GM21515 (cell line): ENCODE data around the gene RPL11.
"Not testable (repeated sequence)": the region's sequence is repeated elsewhere in the genome, so short reads cannot be mapped to it uniquely, and the experiment has no call there.

Source experiments
- ATAC-seq: cut with Tn5 transposase; IDR thresholded peaks from one replicate; pipeline ENCODE4 v1.9.1; 2021; ENCODE audit not compliant: unreplicated experiment

The RPL11 gene

DNA sequence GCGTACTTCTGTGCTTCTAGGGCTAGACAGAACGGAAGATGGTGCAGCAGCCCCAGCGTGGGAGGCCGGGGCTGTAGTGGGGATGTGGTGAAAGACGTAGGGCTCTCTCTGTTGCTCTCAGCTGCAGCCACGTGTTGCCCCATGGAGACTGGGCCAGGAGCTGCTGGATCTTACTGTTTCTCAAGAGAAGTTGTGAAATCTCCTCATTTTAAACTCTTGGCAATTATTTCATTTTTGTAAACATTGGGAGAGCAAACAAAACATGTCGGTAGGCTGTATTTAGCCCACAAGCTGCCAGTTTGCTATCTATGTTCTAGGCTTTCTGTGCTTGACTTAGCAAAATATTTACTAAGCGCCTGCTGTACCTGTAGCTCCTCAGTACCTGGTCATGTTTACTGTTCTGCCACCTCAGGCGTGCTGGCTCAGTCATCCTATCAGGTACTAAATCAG lies 35.8 kb downstream of the RPL11 start:
- ATAC-seq = no peak

DNA sequence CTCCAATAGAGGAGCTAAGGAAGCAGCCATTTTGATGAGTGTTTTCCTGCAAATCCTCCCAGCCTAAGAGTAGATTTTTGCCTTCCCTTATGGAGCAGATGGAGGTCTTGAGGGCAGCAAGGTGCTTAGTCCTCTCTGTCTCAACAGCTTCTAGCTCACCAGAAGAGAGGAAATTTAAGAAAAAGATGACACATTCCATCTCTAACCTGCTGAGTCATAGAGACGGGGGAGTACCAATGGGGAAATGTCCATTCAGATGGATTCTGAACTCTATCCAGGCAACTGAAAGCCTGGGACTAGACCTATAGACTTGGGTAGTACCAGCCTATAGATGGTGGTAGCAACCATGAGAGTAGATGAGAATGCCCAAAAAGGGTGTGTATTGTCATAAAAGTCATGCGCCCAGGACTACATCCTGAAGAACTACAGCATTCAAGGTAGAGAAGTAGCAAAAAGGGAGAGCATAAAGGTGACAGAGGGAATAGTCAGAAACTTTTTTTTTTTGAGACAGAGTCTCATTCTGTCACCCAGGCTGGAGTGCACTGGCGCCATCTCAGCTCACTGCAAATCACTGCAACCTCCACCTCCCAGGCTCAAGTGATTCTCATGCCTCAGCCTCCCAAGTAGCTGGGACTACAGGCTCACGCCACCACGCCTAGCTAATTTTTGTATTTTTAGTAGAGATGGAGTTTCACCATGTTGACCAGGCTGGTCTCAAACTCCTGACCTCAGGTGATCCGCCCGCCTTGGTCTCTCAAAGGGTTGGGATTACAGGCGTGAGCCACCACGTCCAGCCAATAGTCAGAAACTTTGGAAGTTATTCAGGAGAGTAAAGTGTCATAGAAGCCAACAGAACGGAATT lies 41.0 kb downstream of the RPL11 start:
- ATAC-seq = no peak

DNA sequence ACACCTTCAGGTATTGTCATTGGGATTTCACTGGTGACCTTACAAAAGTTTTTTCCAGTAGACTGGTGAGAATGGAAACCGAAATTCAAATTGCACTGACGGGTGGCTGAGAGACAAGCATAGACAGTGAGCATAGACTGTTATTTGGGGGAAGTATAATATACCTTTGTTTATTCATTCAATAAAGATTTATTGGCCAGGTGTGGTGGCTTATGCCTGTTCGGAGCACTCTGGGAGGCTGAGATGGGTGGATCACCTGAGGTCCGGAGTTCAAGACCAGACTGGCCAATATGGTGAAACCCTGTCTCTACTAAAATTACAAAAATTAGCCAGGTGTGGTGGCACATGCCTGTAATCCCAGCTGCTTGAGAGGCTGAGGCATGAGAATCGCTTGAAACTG lies 41.7 kb downstream of the RPL11 start:
- ATAC-seq = not testable (repeated sequence)

DNA sequence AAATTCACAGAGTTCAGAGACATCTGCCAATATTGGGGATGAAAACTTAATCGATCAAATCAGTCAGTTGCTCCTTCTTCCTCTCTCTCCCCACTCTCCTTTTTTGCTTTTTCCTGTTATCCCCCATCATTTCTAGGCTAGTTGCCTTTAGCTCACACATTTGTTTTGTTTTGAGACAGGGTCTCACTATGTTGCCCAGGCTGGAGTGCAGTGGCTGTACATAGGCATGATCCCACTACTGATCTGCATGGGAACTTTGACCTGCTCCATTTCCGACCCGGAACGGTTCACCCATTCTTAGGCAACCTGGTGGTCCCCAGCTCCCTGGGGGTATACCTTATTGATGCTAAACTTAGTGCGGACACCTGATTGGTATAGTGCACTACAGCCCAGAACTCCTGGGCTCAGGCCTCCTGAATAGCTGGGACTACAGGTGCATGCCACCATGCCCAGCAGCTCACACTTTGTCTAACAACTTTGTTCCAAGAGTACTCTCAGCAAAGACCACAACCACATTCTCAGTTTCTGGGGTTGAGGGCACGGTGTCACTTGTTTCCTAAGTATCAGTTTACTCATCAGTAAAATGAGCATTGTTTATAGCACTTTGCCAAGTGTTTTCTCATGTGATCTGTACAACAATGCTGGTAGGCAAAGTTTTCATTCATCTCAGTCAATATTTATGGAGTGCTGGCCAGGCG lies 45.0 kb downstream of the RPL11 start:
- no peak for ATAC-seq

DNA sequence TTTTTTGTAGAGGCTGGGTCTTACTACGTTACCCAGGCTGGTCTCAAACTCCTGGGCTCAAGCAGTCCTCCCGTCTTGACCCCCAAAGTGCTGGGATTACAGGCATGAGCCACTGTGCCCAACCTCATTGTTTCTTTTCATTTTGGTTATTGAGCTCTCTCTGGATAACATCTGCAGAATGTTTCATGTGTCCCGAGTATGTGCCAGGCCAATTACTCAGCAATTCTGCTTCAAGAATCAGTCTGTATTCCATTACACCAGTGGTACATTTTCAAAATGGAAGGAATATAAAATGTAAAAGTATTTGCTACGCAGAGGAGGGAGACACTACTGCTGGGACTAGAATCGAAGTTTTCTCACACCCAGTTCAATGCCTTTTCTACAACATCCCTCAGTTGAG lies 50.0 kb downstream of the RPL11 start:
- no peak for ATAC-seq

DNA sequence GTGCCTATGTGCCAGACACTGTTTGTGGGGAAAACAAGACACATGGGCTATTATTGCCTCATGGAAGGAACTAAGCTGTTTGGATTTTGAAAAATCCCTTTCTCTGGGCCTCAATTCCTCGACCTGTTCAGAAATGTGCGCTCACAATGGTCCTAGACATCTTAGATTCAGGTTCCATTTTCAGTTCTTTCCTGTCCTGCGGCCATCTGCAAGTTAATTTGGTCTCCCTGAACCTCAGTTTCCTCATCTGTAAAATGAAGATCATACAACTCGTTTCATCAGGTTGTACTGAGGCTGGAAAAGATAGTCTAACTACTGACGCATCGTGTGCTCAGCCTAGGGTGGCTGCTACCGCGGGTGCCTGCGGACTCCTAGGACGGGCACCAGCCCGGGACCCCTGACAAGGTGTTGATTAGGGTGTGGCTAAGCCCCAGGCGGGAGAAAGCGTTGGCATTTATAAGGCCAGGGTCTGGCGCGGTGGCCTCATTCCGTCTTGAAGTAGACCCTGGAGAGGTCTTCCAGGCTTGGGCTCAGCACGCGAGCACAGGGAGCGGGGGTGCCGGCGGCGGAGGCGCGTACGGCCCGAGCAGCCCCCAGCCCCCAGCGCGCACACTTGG lies 51.2 kb downstream of the RPL11 start:
- ATAC-seq = no peak

DNA sequence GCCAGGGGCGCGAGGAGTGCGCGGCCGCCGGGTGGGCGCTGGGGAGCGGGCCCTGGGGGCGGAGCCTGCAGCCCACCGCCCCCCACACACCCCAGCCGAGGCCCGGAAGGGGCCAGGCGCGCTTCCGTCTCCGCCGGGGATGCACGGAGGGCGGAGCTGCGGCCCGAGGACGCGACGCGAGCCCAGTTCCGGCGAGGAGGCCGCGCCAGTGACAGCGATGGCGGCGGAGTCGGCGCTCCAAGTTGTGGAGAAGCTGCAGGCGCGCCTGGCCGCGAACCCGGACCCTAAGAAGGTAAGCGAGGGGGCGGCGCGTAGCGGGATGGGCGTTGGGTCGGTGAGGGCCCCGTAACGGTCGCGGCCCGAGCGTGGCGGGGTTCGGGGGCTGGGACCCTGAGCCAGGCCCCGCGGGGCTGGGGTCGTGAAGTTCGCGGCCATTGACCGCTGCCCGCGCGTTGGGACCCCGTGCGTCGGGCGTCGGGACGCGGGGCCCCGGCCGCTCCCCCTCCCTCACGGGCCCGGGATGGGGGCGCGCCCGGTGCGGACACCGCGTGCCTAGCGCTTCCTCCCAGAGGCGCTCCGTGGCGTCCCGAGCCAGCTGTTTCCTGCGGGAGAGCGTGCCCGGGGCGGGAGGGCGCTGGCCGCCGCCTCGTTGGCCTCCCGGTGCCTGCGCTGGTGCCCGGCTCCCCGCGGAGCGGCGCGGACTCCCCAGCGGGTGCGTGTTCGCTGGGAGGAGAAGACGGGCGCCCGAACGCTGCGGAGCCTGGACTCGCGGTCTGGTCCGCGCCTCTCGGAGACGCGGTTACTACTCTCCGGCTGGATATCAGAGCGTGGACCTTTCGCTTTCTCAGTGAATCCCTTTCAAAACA lies 51.9 kb downstream of the RPL11 start, which contains the start of gene ELOA:
Gene ELOA, plus strand, starts transcription at position 185 of the 866 bp plus-strand sequence. Its CDS starts 33 bp downstream, at position 218.
- ATAC-seq = no peak

DNA sequence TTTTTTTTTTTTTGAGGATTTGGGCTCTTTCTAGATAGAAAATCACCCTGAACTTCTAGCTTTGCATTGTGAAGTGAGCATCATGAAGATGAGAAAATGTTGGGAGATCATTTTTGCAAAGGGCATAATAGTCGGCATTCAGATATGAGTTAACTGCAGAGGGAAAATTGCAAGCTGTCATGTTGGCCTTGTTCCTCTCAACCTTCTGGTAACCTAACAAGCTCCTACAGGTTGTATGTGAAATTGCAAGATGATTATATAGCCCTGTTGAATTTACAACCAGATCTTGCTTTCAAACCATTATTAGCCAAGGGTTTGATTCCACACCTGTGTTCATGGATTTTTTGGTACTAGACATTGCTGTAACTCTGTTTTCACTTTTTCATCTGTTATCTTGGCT lies 53.9 kb downstream of the RPL11 start:
- ATAC-seq = no peak
